HG03575 (cell line): ENCODE data around the gene TTC16.

Experiments
- ATAC-seq: cut with Tn5 transposase; IDR thresholded peaks from one replicate; pipeline ENCODE4 v1.9.1; 2021; ENCODE audit not compliant: unreplicated experiment, insufficient number of reproducible peaks, low FRiP score; ENCODE audit errors: extremely low read depth

TTC16 gene

GRCh38 chr9:127714020-127714750, 1.7 kb upstream of the TTC16 start:
- no peak for ATAC-seq

GRCh38 chr9:127714951-127715469, 869 bp upstream of the TTC16 start:
- no peak for ATAC-seq

- no peak for ATAC-seq
Measured at GRCh38 chr9:127716412-127716811, 533 bp downstream of the TTC16 start.

GRCh38 chr9:127717766-127718165, 1.9 kb downstream of the TTC16 start:
- no peak for ATAC-seq

- no peak for ATAC-seq
Measured at GRCh38 chr9:127720031-127720864, 4.4 kb downstream of the TTC16 start.

GRCh38 chr9:127720865-127721227, 5.0 kb downstream of the TTC16 start:
- no peak for ATAC-seq

GRCh38 chr9:127721391-127721821, 5.5 kb downstream of the TTC16 start:
- no peak for ATAC-seq

GRCh38 chr9:127722055-127722745, 6.3 kb downstream of the TTC16 start:
- no peak for ATAC-seq

- no peak for ATAC-seq
Measured at GRCh38 chr9:127723013-127723412, 7.1 kb downstream of the TTC16 start.

GRCh38 chr9:127723444-127723843, 7.6 kb downstream of the TTC16 start:
- no peak for ATAC-seq

- ATAC-seq: no peak
Measured at GRCh38 chr9:127724012-127724411, 8.1 kb downstream of the TTC16 start.

GRCh38 chr9:127726871-127727270, 11.0 kb downstream of the TTC16 start:
- no peak for ATAC-seq

GRCh38 chr9:127728808-127729207, 12.9 kb downstream of the TTC16 start:
- ATAC-seq: no peak

- no peak for ATAC-seq
Measured at GRCh38 chr9:127729522-127730256, 13.8 kb downstream of the TTC16 start.

- no peak for ATAC-seq
Measured at GRCh38 chr9:127730262-127730661, 14.4 kb downstream of the TTC16 start.

GRCh38 chr9:127730799-127731410, 15.0 kb downstream of the TTC16 start:
- ATAC-seq: no peak

GRCh38 chr9:127731938-127732337, 16.1 kb downstream of the TTC16 start:
- ATAC-seq: no peak

- ATAC-seq: no peak
Measured at GRCh38 chr9:127732444-127732843, 16.6 kb downstream of the TTC16 start.

GRCh38 chr9:127733614-127734013, 17.7 kb downstream of the TTC16 start:
- ATAC-seq: no peak
